Stomach (tissue), 4 donors: Measurements from ENCODE around the gene SPDYE2B.
"Not testable (repeated sequence)": the region's sequence is repeated elsewhere in the genome, so short reads cannot be mapped to it uniquely, and the experiment has no call there.

ENCODE experiments used
- CTCF ChIP-seq, 7 experiments: fragments of 450-650 bp in 4 of 7; fragments of 200-600 bp in 3 of 7; sonication (generic) in 3 of 7; IDR thresholded peaks; one replicate each; pipeline ENCODE4 v1.5.1; 2016 to 2019; ENCODE audit warnings: antibody characterized with exemption in 7 of 7, control low read depth in 2 of 7, mild to moderate bottlenecking in 1 of 7
- POLR2A ChIP-seq, 4 donors: fragments of 450-650 bp; IDR thresholded peaks; one replicate each; pipeline ENCODE4 v1.6.1; 2016; ENCODE audit warnings: antibody characterized with exemption in 4 of 4, control low read depth in 2 of 4, mild to moderate bottlenecking in 1 of 4, moderate library complexity in 1 of 4

GRCh38 chr7:102609734-102610133 lies 40.4 kb upstream of the SPDYE2B start:
- not testable (repeated sequence) for TF ChIP-seq CTCF, POLR2A (IDR thresholded peaks at IDR 0.05)
